ENCODE data around the gene ROPN1L. TPM values are rescaled to one million over a fixed set of nuclear protein-coding genes. Genes with fewer than 3 reads are reported as not detected.
"Not testable (repeated sequence)": the region's sequence is repeated elsewhere in the genome, so short reads cannot be mapped to it uniquely, and the experiment has no call there.

The ROPN1L gene
- total and polyA plus RNA-seq, 2 of the 13 experiments (the other 11 are each of a cell fraction or from before 2014, with no cell fraction given): not detected

- H3K27me3 ChIP-seq (ENCODE audit: control insufficient read depth in 1 of 2, insufficient read depth in 2 of 2, low read length in 2 of 2): peaks cover 1 to 23% of the 10 kb centered on the region in 2 experiments; a peak in 3 of 5 replicates
- H3K9ac ChIP-seq (ENCODE audit: insufficient read depth, low read depth, low read length); H2AFZ ChIP-seq (ENCODE audit: low read length); intact Hi-C loops (cut with micrococcal nuclease; ENCODE audit: unreplicated experiment); H3K4me3 ChIP-seq (replicated peaks in 1 of 3; ENCODE audit: insufficient read depth in 1 of 3, low read depth in 2 of 3, low read length in 3 of 3); in situ Hi-C loops (cut with HindIII; ENCODE audit: extremely low pct_ligation_motif_present, low pct_unique_long_range_greater_than_20kb); H3K36me3 ChIP-seq (replicated peaks in 1 of 2; ENCODE audit: control insufficient read depth in 1 of 2, insufficient read depth in 2 of 2, low read length in 2 of 2); H3K27ac ChIP-seq (ENCODE audit: extremely low read length, insufficient read depth, low read length); H3K79me2 ChIP-seq (ENCODE audit: insufficient read depth, low read length); FAIRE-seq; POLR2A ChIA-PET; H4K20me1 ChIP-seq (ENCODE audit: insufficient read depth, low read length); H3K4me2 ChIP-seq (ENCODE audit: low read depth, low read length); DNase-seq (ENCODE audit: low spot score); H3K4me1 ChIP-seq (ENCODE audit: insufficient read depth, low read length); ATAC-seq; BruUV-seq (replicated peaks); CTCF ChIA-PET (ENCODE audit: low intra/inter-chr PET ratio, low total read pairs): not testable (repeated sequence)
- 29% methylated on average over 6 of the region's 6 CpGs for WGBS (ENCODE audit: low lambda C conversion rate)
- peaks cover 19% of the 10 kb centered on the region for H3K9me3 ChIP-seq (ENCODE audit: low read length)
Measured at GRCh38 chr5:10494497-10494896, 52.8 kb downstream of the ROPN1L start.

- intact Hi-C loops (cut with micrococcal nuclease; ENCODE audit: unreplicated experiment) (no loop called here), in situ Hi-C loops (cut with HindIII; ENCODE audit: extremely low pct_ligation_motif_present, low pct_unique_long_range_greater_than_20kb) (no loop called here)
- no peak overlapping the region for H3K4me2 ChIP-seq (ENCODE audit: low read depth, low read length)
- peaks cover 0 to 2% of the 10 kb centered on the region in 2 experiments; a peak in 3 of 5 replicates for H3K27me3 ChIP-seq (ENCODE audit: control insufficient read depth in 1 of 2, insufficient read depth in 2 of 2, low read length in 2 of 2)
- CTCF ChIA-PET (ENCODE audit: low intra/inter-chr PET ratio, low total read pairs): no interaction called here
- no peak overlapping the region for H3K27ac ChIP-seq (ENCODE audit: extremely low read length, insufficient read depth, low read length)
- 0 out of 2 replicates have a peak, but pooled peaks cover 6% of the 10 kb centered on the region for H3K4me1 ChIP-seq (ENCODE audit: insufficient read depth, low read length)
- H3K36me3 ChIP-seq (replicated peaks in 1 of 2; ENCODE audit: control insufficient read depth in 1 of 2, insufficient read depth in 2 of 2, low read length in 2 of 2): no peaks in the 10 kb centered on the region
- H2AFZ ChIP-seq (ENCODE audit: low read length): no peak overlapping the region
- H3K4me3 ChIP-seq (replicated peaks in 1 of 3; ENCODE audit: insufficient read depth in 1 of 3, low read depth in 2 of 3, low read length in 3 of 3): no peak overlapping the region
- POLR2A ChIA-PET: no interaction called here
- no peak for ATAC-seq
- H3K79me2 ChIP-seq (ENCODE audit: insufficient read depth, low read length): no peaks in the 10 kb centered on the region
- no peak for DNase-seq (ENCODE audit: low spot score)
- H3K9ac ChIP-seq (ENCODE audit: insufficient read depth, low read depth, low read length): no peak overlapping the region
- BruUV-seq (replicated peaks): no TSS peak
- WGBS (ENCODE audit: low lambda C conversion rate): 21% methylated on average over 3 of the region's 5 CpGs
- peaks cover 19% of the 10 kb centered on the region for H3K9me3 ChIP-seq (ENCODE audit: low read length)
- no peaks in the 10 kb centered on the region for H4K20me1 ChIP-seq (ENCODE audit: insufficient read depth, low read length)
- FAIRE-seq: no peak
- TF ChIP-seq ZNF430 (CRISPR knock-in tag; IDR thresholded peaks at IDR 0.05) (no peak), MTA3 (CRISPR knock-in tag; IDR thresholded peaks at IDR 0.05) (no peak), PRDM15 (CRISPR knock-in tag; IDR thresholded peaks at IDR 0.05) (no peak), RFXAP (CRISPR knock-in tag; IDR thresholded peaks at IDR 0.05; ENCODE audit: borderline replicate concordance) (no peak), NR2F1 (CRISPR knock-in tag; IDR thresholded peaks at IDR 0.05) (no peak), ZNF407 (CRISPR knock-in tag; IDR thresholded peaks at IDR 0.05; ENCODE audit: not compliant biosample characterization) (no peak)
Measured at GRCh38 chr5:10497554-10497953, 55.9 kb downstream of the ROPN1L start.
